C4-2B (cell line): ENCODE data around the gene OPN1SW.

ENCODE experiments used
- CTCF ChIP-seq: fragments of 450-650 bp; conservative IDR thresholded peaks from 2 replicates; pipeline ENCODE4 v1.5.1; 2017; ENCODE audit warnings: mild to moderate bottlenecking
- ZFX ChIP-seq: fragments of 450-650 bp; IDR thresholded peaks from 2 replicates; pipeline ENCODE4 v1.6.1; 2017

- TF ChIP-seq CTCF (no peak), ZFX (no peak)
These were observed 673 bp downstream of the OPN1SW start for GRCh38 chr7:128774921-128775320.
